Subcutaneous adipose tissue (tissue), 4 donors: Measurements from ENCODE around the gene NAA20. TPM values are rescaled to one million over a fixed set of nuclear protein-coding genes. Genes with fewer than 3 reads are reported as not detected.

ENCODE experiments used
- CTCF ChIP-seq: fragments of 450-650 bp; IDR thresholded peaks from one replicate; pipeline ENCODE4 v1.5.1; 2016; ENCODE audit warnings: low read depth, mild to moderate bottlenecking, control low read depth, antibody characterized with exemption, moderate library complexity
- total RNA-seq, 4 donors: library from RNA; depleted of rRNA; stranded (reverse); fragments of >200 nt; gene quantifications; one replicate each; pipeline ENCODE4 v1.1.0, GENCODE V29; 2016

NAA20 gene
- total RNA-seq, 4 donors from 2014 or later = 25.4 to 46.7 (median 42.2) TPM

GRCh38 chr20:20010639-20011500, 6.3 kb upstream of the NAA20 start:
- no peak for TF ChIP-seq CTCF

- TF ChIP-seq CTCF = no peak
Measured at GRCh38 chr20:20012541-20012940, 4.6 kb upstream of the NAA20 start.

GRCh38 chr20:20014659-20015058, 2.5 kb upstream of the NAA20 start:
- TF ChIP-seq CTCF = no peak

GRCh38 chr20:20017844-20018185, 653 bp downstream of the NAA20 start:
- no peak for TF ChIP-seq CTCF

GRCh38 chr20:20018366-20018765, 1.2 kb downstream of the NAA20 start:
- TF ChIP-seq CTCF = no peak

GRCh38 chr20:20019123-20019522, 2.0 kb downstream of the NAA20 start:
- TF ChIP-seq CTCF = no peak

GRCh38 chr20:20020908-20021307, 3.7 kb downstream of the NAA20 start:
- no peak for TF ChIP-seq CTCF
